ENCODE data around the gene TRIO.

The TRIO gene

DNA sequence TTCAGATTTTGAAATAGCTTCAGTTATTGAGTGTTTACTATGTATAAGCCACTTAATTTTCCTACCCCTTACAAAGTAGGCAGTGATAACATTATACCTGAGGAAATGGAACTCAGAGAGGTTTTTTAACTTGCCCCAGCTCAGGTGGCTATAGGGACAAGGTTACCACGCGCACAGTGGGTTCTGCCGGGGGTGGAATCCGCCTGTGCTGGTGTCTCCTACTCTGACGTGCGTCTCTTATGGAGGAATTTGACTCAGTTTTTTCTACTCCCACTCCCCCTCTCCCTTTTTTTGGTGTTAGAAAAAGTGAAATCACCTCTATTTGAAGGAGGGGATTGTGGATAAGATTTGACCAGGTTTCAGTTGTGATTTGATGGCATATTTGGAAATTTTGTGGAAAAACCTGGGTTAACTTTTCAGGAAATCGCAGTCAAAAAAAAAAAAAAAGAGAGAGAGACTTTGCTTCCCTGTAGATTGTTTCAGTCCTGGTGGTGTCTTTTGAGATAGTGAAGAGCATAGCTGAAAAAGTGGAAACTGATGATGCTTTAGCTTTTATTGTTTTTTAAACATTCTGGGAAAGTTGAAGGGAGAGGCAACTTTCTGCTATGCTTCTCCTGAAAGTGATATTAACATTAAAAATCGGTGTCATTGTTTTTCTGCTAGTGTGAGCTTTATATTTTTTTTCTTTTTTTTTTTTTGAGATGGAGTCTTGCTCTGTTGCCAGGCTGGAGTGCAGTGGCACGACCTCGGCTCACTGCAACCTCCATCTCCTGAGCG lies 15.9 kb downstream of the TRIO start:
- in situ Hi-C loops (cut with HindIII; ENCODE audit: low sequenced_read_pairs) = no loop called here
- no peak for DNase-seq (ENCODE audit: low read depth)
- TF ChIP-seq CTCF (IDR thresholded peaks at IDR 0.05; ENCODE audit: low read depth, low read length, missing control alignments) = no peak
- H3K4me3 ChIP-seq (ENCODE audit: low read depth, low read length) = no peak overlapping the region

- in situ Hi-C loops (cut with HindIII; ENCODE audit: low sequenced_read_pairs) = no loop called here
- no peak overlapping the region for H3K4me3 ChIP-seq (ENCODE audit: low read depth, low read length)
- no peak for TF ChIP-seq CTCF (IDR thresholded peaks at IDR 0.05; ENCODE audit: low read depth, low read length, missing control alignments)
- DNase-seq (ENCODE audit: low read depth) = no peak
Measured at GRCh38 chr5:14161825-14162556, 18.8 kb downstream of the TRIO start.

GRCh38 chr5:14164164-14165163 lies 21.3 kb downstream of the TRIO start:
- DNase-seq (ENCODE audit: low read depth) = no peak
- in situ Hi-C loops (cut with HindIII; ENCODE audit: low sequenced_read_pairs) = no loop called here
- no peak overlapping the region for H3K4me3 ChIP-seq (ENCODE audit: low read depth, low read length)
- no peak for TF ChIP-seq CTCF (IDR thresholded peaks at IDR 0.05; ENCODE audit: low read depth, low read length, missing control alignments)

DNA sequence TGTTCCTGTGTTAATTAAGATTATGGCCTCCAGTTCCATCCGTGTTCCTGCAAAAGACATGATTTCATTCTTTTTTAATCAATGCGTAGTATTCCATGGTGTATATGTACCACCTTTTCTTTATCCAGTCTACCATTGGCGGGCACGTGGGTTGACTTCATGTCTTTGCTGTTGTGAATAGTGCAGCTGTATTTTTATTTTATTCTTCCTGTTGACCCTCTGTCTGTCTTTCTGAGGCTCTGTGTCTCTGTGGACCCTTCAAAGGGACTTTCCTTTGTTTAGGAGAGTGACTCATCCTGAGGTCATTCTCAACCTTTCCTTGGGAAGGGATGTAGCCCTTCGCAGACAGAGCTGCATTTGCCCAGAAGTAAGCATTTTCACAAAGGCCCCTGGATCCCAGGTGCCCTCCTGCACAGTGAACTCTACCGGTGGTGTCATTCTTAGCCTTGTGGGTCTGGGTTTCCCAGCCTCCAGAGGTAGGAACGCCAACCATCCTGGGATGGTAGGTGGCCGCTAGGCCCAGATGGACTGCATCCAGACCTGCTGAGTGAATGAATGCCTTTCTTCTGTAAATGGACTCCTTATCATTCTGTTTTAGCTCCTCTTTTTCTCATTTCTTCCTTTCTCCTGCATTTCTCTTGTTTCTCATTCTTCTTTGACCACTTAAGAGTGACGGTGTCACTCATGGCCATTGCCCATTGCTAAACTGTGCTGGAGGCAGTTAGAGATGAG lies 22.4 kb downstream of the TRIO start:
- TF ChIP-seq CTCF (IDR thresholded peaks at IDR 0.05; ENCODE audit: low read depth, low read length, missing control alignments) = no peak
- peak; percentile 67 for DNase-seq (ENCODE audit: low read depth)
- in situ Hi-C loops (cut with HindIII; ENCODE audit: low sequenced_read_pairs) = no loop called here
- no peak overlapping the region for H3K4me3 ChIP-seq (ENCODE audit: low read depth, low read length)

- H3K4me3 ChIP-seq (ENCODE audit: low read depth, low read length) = no peak overlapping the region
- DNase-seq (ENCODE audit: low read depth) = no peak
- in situ Hi-C loops (cut with HindIII; ENCODE audit: low sequenced_read_pairs) = no loop called here
- TF ChIP-seq CTCF (IDR thresholded peaks at IDR 0.05; ENCODE audit: low read depth, low read length, missing control alignments) = no peak
Measured at GRCh38 chr5:14166437-14166836, 23.3 kb downstream of the TRIO start.

Measured in astrocyte of the cerebellum (primary cell).